ENCODE measurements around the gene EDDM3A.
"Not testable (repeated sequence)": the region's sequence is repeated elsewhere in the genome, so short reads cannot be mapped to it uniquely, and the experiment has no call there.

Gene EDDM3A, protein sequence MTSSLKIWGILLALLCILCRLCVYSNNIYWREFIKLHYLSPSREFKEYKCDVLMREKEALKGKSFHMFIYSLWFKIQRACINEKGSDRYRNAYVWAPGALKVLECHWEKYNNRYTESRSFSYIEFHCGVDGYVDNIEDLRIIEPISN

GRCh38 chr14:20745571-20746358 is at the start of gene EDDM3A:
Gene EDDM3A, plus strand, starts transcription at chr14:20745887. Its CDS starts 1,694 bp downstream, at chr14:20747581.
- in situ Hi-C loops (cut with MboI; ENCODE audit: low sequenced_read_pairs) = no loop called here

DNA sequence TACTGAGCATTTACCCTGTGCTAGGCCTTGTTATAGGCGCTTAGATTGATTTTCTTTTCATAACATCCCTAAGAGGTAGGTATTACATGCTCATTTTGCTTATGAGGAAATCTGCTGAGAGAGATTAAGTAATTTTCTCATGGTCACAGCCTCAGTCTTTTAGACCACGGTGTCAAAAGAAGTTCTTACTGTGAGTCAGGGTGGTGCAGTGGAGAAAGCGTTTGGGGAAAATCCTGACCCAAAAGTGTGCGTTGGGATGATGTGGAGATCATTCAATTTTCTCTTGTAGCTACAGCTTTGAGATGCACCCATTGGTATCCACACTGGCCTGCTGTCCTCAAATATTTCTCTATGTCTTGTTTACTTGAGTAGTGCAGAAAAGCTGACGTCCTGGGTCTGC is 48.9 kb upstream of the EDDM3A start:
- in situ Hi-C loops (cut with MboI; ENCODE audit: low sequenced_read_pairs) = loop anchor here (10.0 kb wide), 1 partner anchor 268 kb away; no protein-coding TSS in a partner anchor

DNA sequence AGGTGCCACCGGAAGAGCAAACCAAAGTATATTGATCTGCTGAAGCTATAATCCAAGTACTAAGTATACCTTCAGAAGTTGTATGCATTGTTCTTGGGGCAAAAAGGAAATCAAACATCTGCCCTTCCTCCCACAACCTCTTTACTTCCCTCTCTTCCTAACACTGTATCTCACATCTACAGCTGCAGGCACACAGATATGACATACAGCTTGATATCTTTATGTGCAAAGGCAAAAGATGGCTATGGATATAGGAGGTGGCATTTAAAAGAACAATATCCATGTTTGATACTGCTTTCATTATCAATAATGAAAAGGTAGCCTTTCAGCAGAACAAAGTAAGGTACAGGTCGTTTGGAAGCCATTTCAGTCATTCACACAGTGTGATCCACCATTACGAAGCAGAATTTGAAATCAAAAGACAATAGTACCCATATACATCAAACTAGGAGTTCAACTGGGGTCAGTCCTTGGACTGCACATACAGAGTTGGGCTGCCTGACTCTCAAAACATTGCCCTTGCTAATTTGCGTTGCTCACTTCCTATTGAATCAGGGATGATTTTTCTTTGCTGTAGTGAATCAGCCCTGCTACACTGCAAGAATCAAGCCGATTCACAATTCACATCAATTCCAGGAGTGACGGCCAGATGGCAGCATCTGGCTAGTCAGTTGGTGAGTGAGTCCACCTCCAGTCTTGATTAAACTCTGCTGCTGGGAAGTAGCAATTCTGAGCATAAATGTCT is 48.2 kb upstream of the EDDM3A start:
- in situ Hi-C loops (cut with MboI; ENCODE audit: low sequenced_read_pairs) = loop anchor here (10.0 kb wide), 1 partner anchor 267 kb away; no protein-coding TSS in a partner anchor

GRCh38 chr14:20698018-20698329 is 47.7 kb upstream of the EDDM3A start:
- in situ Hi-C loops (cut with MboI; ENCODE audit: low sequenced_read_pairs) = loop anchor here (10.0 kb wide), 1 partner anchor 267 kb away; no protein-coding TSS in a partner anchor

GRCh38 chr14:20698934-20699333 is 46.8 kb upstream of the EDDM3A start:
- in situ Hi-C loops (cut with MboI; ENCODE audit: low sequenced_read_pairs) = loop anchor here (10.0 kb wide), 1 partner anchor 266 kb away; no protein-coding TSS in a partner anchor

DNA sequence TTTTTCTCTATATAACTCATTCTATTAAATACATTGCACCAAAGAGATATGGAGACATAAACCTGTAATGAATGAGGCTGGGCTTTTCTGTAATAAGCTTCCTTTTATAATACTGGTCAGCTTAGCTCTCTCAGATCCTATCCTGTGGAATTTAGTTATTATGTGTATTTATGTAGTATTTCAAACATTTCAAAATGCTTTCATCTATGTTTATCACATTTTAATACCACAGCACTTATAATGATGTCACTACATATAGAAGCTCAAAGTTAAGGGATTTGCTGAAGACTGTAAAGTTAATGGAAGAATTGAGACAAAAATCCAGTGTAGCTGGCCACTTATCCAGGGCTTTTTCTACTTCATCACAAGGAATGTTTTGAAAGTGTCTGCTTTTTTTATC is 45.8 kb upstream of the EDDM3A start:
- in situ Hi-C loops (cut with MboI; ENCODE audit: low sequenced_read_pairs) = loop anchor here (5.0 to 10.0 kb wide), 2 partner anchors 157 to 265 kb away; no protein-coding TSS in a partner anchor

GRCh38 chr14:20700965-20701364 is 44.7 kb upstream of the EDDM3A start:
- in situ Hi-C loops (cut with MboI; ENCODE audit: low sequenced_read_pairs) = loop anchor here (5.0 kb wide), 1 partner anchor 156 kb away; no protein-coding TSS in a partner anchor

GRCh38 chr14:20706657-20707355 is 38.9 kb upstream of the EDDM3A start:
- in situ Hi-C loops (cut with MboI; ENCODE audit: low sequenced_read_pairs) = no loop called here

DNA sequence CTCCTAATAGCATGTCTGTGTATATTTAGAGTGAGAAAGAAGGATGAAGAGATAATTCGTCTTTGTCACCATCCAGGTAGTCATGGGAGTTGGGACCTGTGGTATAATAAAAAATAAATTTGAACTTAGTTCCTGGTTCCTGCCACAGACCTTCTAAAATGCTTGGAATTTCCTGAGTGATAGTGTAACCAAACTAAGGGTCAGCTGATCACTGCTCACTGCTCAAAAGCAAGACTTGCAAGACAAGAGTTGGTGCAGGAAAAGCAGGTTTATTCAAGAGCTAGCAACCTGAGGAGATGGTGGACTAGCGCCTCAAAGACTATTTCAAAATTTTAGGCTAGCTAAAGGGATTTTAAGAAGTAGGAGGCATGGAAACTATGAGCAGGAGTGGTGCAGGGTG is 38.1 kb upstream of the EDDM3A start:
- in situ Hi-C loops (cut with MboI; ENCODE audit: low sequenced_read_pairs) = no loop called here

DNA sequence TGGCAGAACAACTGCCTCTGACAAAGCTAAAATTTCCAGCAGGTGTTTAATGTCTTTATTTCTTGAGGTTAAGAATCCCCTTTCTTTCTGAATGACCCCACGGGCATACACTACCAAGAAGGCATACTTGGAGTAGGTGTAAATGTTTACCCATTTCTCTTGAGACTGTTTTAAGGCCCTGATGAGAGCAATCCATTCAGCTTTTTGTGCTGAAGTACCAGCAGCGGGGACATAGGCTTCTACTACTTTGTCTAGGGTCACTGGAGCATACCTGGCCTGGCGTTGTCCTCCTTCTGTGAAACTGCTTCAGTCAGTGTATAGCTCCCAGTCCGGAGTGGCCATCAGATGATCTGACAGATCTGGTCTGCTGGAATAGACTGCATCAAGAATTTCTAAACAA is 34.4 kb upstream of the EDDM3A start:
- in situ Hi-C loops (cut with MboI; ENCODE audit: low sequenced_read_pairs) = no loop called here

- in situ Hi-C loops (cut with MboI; ENCODE audit: low sequenced_read_pairs) = no loop called here
These were observed 34.0 kb upstream of the EDDM3A start for GRCh38 chr14:20711685-20712084.

GRCh38 chr14:20712904-20713303 is 32.8 kb upstream of the EDDM3A start:
- in situ Hi-C loops (cut with MboI; ENCODE audit: low sequenced_read_pairs) = no loop called here

- in situ Hi-C loops (cut with MboI; ENCODE audit: low sequenced_read_pairs) = no loop called here
These were observed 31.0 kb upstream of the EDDM3A start for GRCh38 chr14:20714593-20715250.

DNA sequence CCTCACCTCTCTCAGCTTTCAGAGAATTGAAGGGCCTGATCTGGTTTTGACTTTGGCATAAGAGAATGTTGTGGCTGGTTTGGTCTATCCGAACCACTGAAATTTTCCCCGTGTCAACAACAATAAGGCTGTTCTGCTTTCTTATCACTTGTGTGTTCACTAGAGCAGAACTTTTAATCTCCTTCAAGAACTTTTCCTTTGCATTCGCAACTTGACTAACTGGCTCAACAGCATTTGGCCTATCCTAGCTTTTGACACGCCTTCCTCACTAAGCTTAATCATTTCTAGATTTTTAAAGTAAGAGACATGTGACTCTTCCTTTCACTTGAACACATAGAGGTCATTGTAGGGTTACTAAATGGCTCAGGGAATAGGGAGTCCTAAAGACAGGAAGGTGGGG is 25.9 kb upstream of the EDDM3A start:
- in situ Hi-C loops (cut with MboI; ENCODE audit: low sequenced_read_pairs) = no loop called here

DNA sequence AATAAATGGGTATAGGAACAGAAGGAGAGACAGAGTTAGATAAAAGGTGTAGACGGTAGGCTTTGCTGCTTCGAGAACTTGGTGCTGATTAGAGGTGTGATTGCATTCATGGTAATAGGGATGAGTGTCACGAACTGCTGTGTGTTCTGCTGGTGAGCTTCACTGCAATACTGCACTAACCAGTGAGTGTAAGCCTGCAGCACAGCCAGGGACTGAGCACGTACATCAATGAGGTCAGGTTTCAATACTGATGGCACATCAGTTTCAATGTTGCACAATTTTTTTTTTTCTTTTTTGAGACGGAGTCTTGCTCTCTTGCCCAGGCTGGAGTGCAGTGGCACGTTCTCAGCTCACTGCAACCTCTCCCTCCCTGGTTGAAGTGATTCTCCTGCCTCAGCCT is 24.9 kb upstream of the EDDM3A start:
- in situ Hi-C loops (cut with MboI; ENCODE audit: low sequenced_read_pairs) = no loop called here

DNA sequence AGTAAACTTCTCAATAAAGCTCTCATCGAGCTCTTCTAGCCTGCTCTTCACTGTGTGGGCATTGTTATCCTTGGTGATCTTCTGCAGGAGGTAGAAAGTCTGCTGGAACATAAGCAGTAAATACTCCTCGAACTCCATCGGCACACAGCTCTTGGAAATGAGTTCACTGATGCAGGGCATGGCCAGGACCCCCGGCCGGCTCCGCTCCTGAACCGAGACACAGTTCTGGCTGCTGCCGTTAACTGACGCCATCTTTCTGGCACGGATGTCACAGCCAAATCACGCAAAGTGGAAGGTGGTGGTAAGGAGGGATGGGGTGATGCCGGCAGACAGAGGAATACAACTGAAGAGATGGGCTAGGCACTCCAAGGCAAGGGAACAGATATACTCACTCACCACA is 23.7 kb upstream of the EDDM3A start:
- in situ Hi-C loops (cut with MboI; ENCODE audit: low sequenced_read_pairs) = no loop called here

GRCh38 chr14:20723488-20723887 is 22.2 kb upstream of the EDDM3A start:
- in situ Hi-C loops (cut with MboI; ENCODE audit: low sequenced_read_pairs) = no loop called here

DNA sequence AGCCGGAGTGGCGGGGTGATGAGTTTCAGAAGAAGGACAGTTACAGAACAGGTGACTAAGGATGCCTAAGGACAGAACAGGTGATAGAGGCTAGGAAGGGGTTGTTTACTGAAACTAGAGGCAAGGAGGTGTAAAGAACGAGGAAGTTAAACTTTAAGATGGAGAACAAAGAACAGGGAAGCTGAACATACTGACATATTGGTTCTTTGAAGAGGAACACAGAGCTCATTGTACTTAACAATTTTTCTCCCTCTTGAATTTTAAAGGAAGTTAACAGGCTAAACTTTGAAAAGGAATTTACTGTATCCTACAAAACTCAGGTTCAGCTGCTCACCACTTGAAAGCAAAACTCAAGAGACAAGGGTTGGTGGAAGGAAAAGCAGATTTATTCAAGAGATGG is 19.6 kb upstream of the EDDM3A start:
- in situ Hi-C loops (cut with MboI; ENCODE audit: low sequenced_read_pairs) = not testable (repeated sequence)

- in situ Hi-C loops (cut with MboI; ENCODE audit: low sequenced_read_pairs) = no loop called here
These were observed 19.2 kb upstream of the EDDM3A start for GRCh38 chr14:20726531-20726930.

GRCh38 chr14:20730891-20731290 is 14.8 kb upstream of the EDDM3A start:
- in situ Hi-C loops (cut with MboI; ENCODE audit: low sequenced_read_pairs) = no loop called here

- in situ Hi-C loops (cut with MboI; ENCODE audit: low sequenced_read_pairs) = no loop called here
These were observed 13.2 kb upstream of the EDDM3A start for GRCh38 chr14:20732477-20732876.
